GM18517 (cell line): Measurements from ENCODE around the gene TCF12.
"Not testable (repeated sequence)": the region's sequence is repeated elsewhere in the genome, so short reads cannot be mapped to it uniquely, and the experiment has no call there.

Source experiments
- ATAC-seq: cut with Tn5 transposase; IDR thresholded peaks from one replicate; pipeline ENCODE4 v1.9.1; 2021; ENCODE audit warnings: mild to moderate bottlenecking, moderate library complexity; ENCODE audit not compliant: unreplicated experiment

The TCF12 gene

DNA sequence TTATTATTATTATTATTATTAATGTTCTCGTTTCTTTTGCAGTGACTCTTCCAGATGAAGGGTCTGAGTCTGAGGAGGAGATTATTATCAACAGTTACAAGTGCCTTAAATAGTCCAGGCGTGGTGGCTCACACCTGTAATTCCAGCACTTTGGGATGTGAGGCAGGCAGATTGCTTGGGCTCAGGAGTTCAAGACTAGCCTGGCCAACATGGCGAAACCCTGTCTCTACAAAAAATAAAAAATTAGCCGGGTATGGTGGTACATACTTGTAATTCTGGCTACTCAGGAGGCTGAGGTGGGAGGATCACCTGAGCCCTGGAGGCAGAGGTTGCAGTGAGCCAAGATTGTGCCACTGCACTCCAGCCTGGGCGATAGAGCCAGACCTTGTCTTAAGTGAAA lies 96.5 kb downstream of the TCF12 start:
- not testable (repeated sequence) for ATAC-seq

GRCh38 chr15:57015360-57015759 lies 96.9 kb downstream of the TCF12 start:
- no peak for ATAC-seq

DNA sequence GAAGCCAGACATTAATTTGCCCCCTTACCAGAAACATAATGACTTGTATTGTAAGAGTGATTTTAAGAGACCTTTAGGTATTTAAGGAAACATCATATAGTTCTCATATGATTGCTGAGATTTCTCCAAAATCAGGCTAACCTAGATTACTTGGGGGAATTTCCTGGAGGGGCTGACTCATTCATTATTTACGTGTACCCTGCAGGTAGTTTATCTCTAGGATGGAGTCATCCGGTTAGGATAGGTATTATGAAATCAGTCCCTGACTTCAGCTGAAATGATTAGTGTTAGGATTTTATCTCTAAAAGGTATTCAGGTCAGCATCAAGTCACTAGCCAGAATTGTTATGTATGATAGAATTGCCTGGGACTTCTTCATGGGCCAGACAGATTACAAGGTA lies 97.5 kb downstream of the TCF12 start:
- no peak for ATAC-seq

- no peak for ATAC-seq
Observed at GRCh38 chr15:57017024-57017423, 98.6 kb downstream of the TCF12 start.

DNA sequence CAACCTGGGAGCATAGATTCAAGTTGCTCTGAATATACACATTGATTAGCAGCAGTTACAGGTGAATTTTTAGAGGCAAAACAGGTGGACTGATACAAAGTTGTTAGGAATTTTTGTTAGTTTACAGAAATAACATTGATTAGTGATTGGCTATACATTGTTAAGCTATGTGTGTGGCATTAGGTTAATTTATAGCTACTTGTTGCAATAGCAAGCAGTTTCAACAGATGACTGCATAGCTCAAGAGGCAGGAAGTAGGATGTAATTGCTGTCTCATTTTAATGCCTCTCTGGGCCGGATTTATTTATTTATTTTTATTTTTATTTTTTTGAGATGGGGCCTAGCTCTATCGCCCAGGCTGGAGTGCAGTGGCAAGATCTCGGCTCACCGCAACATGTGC lies 99.7 kb downstream of the TCF12 start:
- no peak for ATAC-seq

GRCh38 chr15:57019496-57020160 lies 101.2 kb downstream of the TCF12 start:
- no peak for ATAC-seq

DNA sequence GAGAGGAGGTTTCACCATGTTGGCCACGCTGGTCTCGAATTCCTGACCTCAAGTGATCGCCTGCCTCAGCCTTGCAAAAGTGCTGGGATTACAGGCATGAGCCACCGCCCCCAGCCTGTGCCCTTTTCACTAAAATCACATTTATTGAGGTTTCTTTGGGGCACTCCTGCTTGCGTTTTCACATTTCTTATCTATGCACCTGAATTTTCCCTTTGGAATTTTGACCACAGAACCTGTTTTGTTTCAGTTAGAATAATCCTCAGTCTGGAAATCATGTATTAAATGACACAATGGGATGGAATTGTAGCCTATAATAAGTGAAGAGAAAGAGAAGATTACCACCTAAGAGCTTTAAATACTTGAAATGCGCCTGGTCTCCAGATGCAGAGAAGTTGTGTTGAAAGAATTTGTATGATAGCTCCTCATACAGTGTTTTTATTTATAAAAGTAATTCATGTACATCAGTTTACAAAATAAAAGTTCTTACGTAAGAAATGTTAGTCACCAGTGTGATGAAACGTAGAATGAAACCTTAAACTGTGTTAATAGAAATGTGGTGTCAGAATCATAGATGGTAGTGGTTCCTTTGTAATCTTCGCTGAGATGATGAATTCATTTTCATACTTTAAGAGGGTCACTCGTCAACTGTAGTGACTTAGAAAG lies 107.0 kb downstream of the TCF12 start:
- no peak for ATAC-seq

DNA sequence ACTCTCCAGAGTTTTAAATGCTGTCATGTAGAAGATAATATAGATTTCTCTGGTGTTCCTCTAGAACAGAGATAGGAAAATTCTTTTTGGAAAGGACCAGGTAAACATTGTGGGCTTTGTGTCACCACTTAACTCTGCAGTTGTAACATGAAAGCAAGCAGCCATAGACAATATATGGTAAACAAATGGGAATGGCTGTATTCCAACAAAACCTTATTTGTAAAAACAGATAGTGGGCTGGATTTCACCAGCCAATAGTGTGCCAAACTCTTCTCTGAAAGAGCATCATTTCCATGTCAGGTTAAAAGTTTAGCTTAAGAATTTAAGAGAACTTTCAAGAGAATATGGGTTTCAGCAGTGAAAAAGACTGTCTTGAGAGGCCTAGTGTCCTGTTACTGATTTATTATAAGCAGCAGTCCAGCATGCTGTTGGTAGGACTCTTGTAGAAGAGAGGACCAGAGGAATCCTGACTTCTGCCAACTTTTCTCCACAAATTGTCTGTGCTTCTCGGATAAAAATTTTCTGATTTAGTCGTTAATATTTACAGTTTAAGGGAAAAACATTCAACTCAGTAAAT lies 107.7 kb downstream of the TCF12 start:
- ATAC-seq, result no peak

GRCh38 chr15:57027596-57027995 lies 109.2 kb downstream of the TCF12 start:
- ATAC-seq, result no peak

GRCh38 chr15:57028176-57028575 lies 109.7 kb downstream of the TCF12 start:
- ATAC-seq, result no peak

- no peak for ATAC-seq
Observed at GRCh38 chr15:57030011-57030410, 111.6 kb downstream of the TCF12 start.

GRCh38 chr15:57031082-57031481 lies 112.6 kb downstream of the TCF12 start:
- no peak for ATAC-seq

GRCh38 chr15:57031605-57032004 lies 113.2 kb downstream of the TCF12 start:
- ATAC-seq, result no peak

DNA sequence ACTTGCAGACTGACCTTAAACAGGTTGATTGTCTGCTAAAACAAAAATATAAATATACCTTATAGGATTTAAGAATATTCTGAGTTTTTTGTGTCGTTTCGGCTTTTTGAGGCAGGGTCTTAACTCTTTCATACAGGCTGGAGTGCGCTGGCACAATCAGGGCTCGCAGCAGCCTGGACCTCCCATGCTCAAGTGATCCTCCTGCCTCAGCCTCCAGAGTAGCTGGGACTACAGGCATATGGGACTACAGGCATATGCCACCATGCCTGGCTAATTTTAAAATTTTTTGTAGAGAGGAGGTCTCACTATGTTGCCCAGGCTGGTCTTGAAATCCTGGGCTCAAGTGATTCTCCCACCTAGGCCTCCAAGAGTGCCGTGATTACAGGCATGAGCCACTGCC lies 113.9 kb downstream of the TCF12 start:
- ATAC-seq, result no peak

DNA sequence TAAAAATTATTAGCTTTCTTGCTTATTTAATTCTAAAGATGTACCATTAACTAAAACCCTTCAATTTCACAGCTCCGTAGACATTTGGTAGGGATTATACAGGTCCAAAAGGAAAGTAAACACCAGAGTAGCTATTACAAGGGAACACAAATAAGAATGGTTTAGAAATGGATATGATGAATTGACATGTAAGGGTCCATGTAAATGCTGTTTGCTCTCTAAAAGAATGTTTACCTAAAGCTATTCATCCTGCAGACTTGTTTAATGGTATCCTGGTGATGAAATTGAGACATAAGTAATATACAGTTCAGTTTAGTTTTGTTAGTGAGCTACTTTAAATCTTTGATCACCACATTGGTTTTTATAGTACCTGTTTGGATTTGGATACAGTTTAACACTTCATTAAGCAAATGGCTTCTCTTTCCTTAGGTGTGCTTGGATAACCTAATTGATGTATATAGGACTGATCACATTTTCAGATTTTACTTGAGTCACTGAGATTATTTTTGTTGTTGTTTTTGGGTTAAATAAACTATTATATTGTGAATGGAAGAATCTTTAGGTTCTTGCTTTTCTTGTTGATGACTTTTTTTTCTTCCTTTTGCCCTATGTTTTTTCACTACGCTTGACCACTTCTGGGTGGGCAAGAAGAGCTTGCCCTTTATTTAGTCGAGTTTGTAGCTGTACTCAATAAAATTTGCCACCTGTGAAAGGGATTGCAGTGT lies 115.4 kb downstream of the TCF12 start:
- no peak for ATAC-seq

- no peak for ATAC-seq
Observed at GRCh38 chr15:57034613-57035012, 116.2 kb downstream of the TCF12 start.

DNA sequence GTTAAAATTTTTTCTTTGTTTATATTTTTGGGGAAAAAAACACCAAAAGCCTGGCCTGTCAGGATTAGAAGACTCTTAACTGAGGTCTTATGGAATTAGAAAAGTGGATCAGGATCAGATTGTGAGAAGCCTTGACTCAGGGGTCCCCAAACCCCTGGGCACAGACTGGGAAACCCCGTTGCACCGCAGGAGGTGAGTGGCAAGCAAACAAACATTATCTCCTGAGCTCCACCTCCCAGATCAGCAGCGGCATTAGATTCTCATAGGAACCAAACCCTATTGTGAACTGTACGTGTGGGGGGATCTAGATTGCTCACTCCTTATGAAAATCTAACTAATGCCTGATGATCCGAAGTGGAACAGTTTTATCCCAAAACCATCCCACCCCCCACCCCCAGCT lies 117.2 kb downstream of the TCF12 start:
- no peak for ATAC-seq

DNA sequence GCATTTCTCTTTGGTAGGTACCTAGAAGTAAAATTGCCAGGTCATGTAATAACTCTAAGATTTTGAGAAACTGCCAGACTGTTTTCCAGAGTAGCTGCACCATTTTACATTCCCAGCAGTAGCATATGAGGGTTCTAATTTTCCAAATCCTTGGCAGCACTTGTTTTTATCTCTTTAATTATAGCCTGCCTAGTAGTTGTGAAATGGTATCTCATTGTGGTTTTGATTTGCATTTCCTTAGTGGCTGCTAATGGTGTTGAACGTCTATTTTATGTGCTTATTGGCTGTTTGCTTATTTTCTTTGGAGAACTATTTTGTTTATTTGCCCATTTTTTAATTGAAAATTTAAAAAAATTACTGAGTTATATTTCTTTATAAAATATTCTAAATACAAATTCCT lies 117.9 kb downstream of the TCF12 start:
- no peak for ATAC-seq

DNA sequence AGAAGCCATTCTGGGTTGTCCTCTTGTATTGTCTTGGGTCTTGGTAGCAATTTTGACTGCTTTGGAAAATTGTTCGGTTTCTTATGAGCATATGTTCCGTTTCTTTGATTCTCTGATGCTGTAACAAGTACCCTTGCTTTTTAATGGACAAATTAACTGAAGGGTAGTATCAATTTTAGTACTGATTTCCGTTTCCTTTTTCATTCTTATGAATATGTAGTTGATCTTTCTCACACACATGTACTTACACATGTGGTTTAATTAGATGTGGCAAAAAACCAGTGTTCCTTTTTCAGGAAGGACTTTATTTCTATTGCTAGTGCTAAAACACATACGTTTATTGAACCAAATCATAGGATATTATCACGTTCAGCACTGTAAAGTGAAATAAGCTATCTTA lies 119.1 kb downstream of the TCF12 start:
- no peak for ATAC-seq

- no peak for ATAC-seq
Observed at GRCh38 chr15:57038040-57038439, 119.6 kb downstream of the TCF12 start.

- ATAC-seq, result no peak
Observed at GRCh38 chr15:57038496-57038895, 120.1 kb downstream of the TCF12 start.

- ATAC-seq, result no peak
Observed at GRCh38 chr15:57041416-57041815, 123.0 kb downstream of the TCF12 start.
